ENCODE measurements around the gene CXorf58. TPM values are rescaled to one million over a fixed set of nuclear protein-coding genes. Genes with fewer than 3 reads are reported as not detected.
A peak's percentile ranks its signal among the peaks of the same experiment; 100 is the strongest.

CXorf58 gene
- total RNA-seq, 2 donors from 2014 or later, result not detected

- 100% methylated on average over 2 of the region's 2 CpGs; no CpG with 5 or more reads in 1 of the 2 experiments for WGBS, 2 experiments (ENCODE audit: insufficient coverage in 1 of 2, insufficient read length in 1 of 2)
- DNase-seq, result no peak
- Mint-ChIP-seq H3K36me3 (ENCODE audit: low read depth) (peaks cover 11% of the 10 kb centered on the region), H3K27ac (no peak overlapping the region), H3K4me3 (no peak overlapping the region), H3K9me3 (no peaks in the 10 kb centered on the region), H3K27me3 (ENCODE audit: insufficient read depth) (no peaks in the 10 kb centered on the region), H3K4me1 (peaks cover 18% of the 10 kb centered on the region)
- Histone ChIP-seq H3K4me1 (ENCODE audit: control insufficient read depth, insufficient read depth, low read length) (peaks cover 5% of the 10 kb centered on the region), H3K36me3 (ENCODE audit: control insufficient read depth, insufficient read depth, low read length) (no peaks in the 10 kb centered on the region), H3K9me3 (ENCODE audit: control insufficient read depth, low read length) (no peaks in the 10 kb centered on the region), H3K27ac (ENCODE audit: low read depth, low read length) (no peak overlapping the region), H3K9ac (ENCODE audit: extremely low read depth, low read length, poor library complexity, severe bottlenecking) (no peak overlapping the region), H3K4me3 (ENCODE audit: low read length) (no peak overlapping the region), H3K27me3 (ENCODE audit: control insufficient read depth, insufficient read depth, low read length, poor library complexity, severe bottlenecking) (no peaks in the 10 kb centered on the region)
- no peak for TF ChIP-seq CTCF (conservative IDR thresholded peaks at IDR 0.05)
These were observed 10.8 kb upstream of the CXorf58 start for GRCh38 chrX:23896981-23897380.

DNA sequence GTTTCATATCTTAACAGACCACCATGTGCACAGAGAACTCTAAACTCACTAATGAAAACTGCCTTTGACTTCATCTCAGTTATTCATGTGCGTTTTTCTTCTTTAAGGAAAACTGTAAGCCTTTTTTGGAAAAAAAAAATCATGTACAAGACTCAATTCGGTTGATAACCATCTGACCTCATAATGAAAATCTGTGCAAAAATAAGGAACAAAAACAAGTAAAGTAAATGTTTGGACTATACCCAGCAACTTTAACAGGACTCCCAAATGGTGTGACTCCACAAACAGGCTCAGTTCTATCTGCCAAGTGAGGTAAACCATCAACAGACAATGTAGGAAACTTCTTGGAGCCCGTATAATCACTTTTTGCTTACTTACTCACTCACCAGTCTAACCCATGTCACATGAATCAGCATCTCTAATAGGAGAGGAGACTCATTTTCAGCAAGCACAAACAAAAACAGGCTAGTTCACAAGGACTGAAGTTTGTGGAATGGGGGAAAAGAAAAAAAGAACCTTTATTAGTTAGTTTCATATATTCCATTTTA is 9.3 kb upstream of the CXorf58 start:
- H3K4me3 Mint-ChIP-seq, result no peak overlapping the region
- H3K9me3 Mint-ChIP-seq, result no peaks in the 10 kb centered on the region
- no peak for DNase-seq
- peaks cover 8% of the 10 kb centered on the region for H3K4me1 ChIP-seq (ENCODE audit: control insufficient read depth, insufficient read depth, low read length)
- no peaks in the 10 kb centered on the region for H3K9me3 ChIP-seq (ENCODE audit: control insufficient read depth, low read length)
- WGBS, 2 experiments (ENCODE audit: insufficient coverage in 1 of 2, insufficient read length in 1 of 2), result 93% methylated on average over 3 of the region's 3 CpGs; no CpG with 5 or more reads in 1 of the 2 experiments
- no peak for TF ChIP-seq CTCF (conservative IDR thresholded peaks at IDR 0.05)
- H3K36me3 ChIP-seq (ENCODE audit: control insufficient read depth, insufficient read depth, low read length), result no peaks in the 10 kb centered on the region
- H3K9ac ChIP-seq (ENCODE audit: extremely low read depth, low read length, poor library complexity, severe bottlenecking), result no peak overlapping the region
- H3K4me3 ChIP-seq (ENCODE audit: low read length), result no peak overlapping the region
- H3K27ac ChIP-seq (ENCODE audit: low read depth, low read length), result peak overlapping the region; percentile 24
- H3K27ac Mint-ChIP-seq, result peak overlapping the region; percentile 67
- H3K4me1 Mint-ChIP-seq, result peaks cover 18% of the 10 kb centered on the region
- no peaks in the 10 kb centered on the region for H3K27me3 Mint-ChIP-seq (ENCODE audit: insufficient read depth)
- no peaks in the 10 kb centered on the region for H3K27me3 ChIP-seq (ENCODE audit: control insufficient read depth, insufficient read depth, low read length, poor library complexity, severe bottlenecking)
- peaks cover 8% of the 10 kb centered on the region for H3K36me3 Mint-ChIP-seq (ENCODE audit: low read depth)

GRCh38 chrX:23900220-23900797 is 7.5 kb upstream of the CXorf58 start:
- no peak overlapping the region for H3K27ac ChIP-seq (ENCODE audit: low read depth, low read length)
- no peak overlapping the region for H3K9ac ChIP-seq (ENCODE audit: extremely low read depth, low read length, poor library complexity, severe bottlenecking)

More at GRCh38 chrX:23900220-23900797, 7.5 kb upstream of the CXorf58 start:
- no peak overlapping the region for H3K4me3 Mint-ChIP-seq
- no peaks in the 10 kb centered on the region for H3K9me3 Mint-ChIP-seq
- Histone ChIP-seq H3K27me3 (ENCODE audit: control insufficient read depth, insufficient read depth, low read length, poor library complexity, severe bottlenecking) (no peaks in the 10 kb centered on the region), H3K9me3 (ENCODE audit: control insufficient read depth, low read length) (no peaks in the 10 kb centered on the region), H3K4me3 (ENCODE audit: low read length) (no peak overlapping the region), H3K36me3 (ENCODE audit: control insufficient read depth, insufficient read depth, low read length) (no peaks in the 10 kb centered on the region), H3K4me1 (ENCODE audit: control insufficient read depth, insufficient read depth, low read length) (peaks cover 8% of the 10 kb centered on the region)
- peak; percentile 60 for DNase-seq
- peaks cover 18% of the 10 kb centered on the region for H3K4me1 Mint-ChIP-seq
- 89% methylated on average over 11 of the region's 12 CpGs; no CpG with 5 or more reads in 1 of the 2 experiments for WGBS, 2 experiments (ENCODE audit: insufficient coverage in 1 of 2, insufficient read length in 1 of 2)
- H3K27ac Mint-ChIP-seq, result peak overlapping the region; percentile 61
- no peak for TF ChIP-seq CTCF (conservative IDR thresholded peaks at IDR 0.05)
- H3K27me3 Mint-ChIP-seq (ENCODE audit: insufficient read depth), result no peaks in the 10 kb centered on the region
- peaks cover 7% of the 10 kb centered on the region for H3K36me3 Mint-ChIP-seq (ENCODE audit: low read depth)
